ENCODE measurements around the gene CEBPE.

GRCh38 chr14:23167116-23167847 lies 48.2 kb upstream of the CEBPE start:
- TF ChIP-seq EZH2phosphoT487 (IDR thresholded peaks at IDR 0.05; ENCODE audit: borderline replicate concordance, low read depth, low read length) (no peak), CTCF (conservative IDR thresholded peaks at IDR 0.05; ENCODE audit: low read length) (no peak)
